Activated CD8-positive, alpha-beta T cell treated with anti-CD3 and anti-CD28 coated beads, Interleukin-2, amount 10 ng/mL, durations not matched to agents 7 days and 5 days (primary cell): ENCODE data around the gene DNMT3A. TPM values are rescaled to one million over a fixed set of nuclear protein-coding genes. Genes with fewer than 3 reads are reported as not detected.

Experiments
- ATAC-seq: fragments of 150-1000 bp; cut with Tn5 transposase; one replicate; pipeline ENCODE4 v1.10.0; 2021; ENCODE audit warnings: moderate library complexity
- CTCF ChIA-PET: fragments of 350-600 bp; sonication (Branson Sonifier 250); formaldehyde crosslinking; loops from one replicate; lab custom pipeline; 2021; ENCODE audit warnings: antibody characterized with exemption; lab: Charles Lee
- POLR2A ChIA-PET: fragments of 350-600 bp; sonication (Branson Sonifier 250); formaldehyde crosslinking; loops from one replicate; lab custom pipeline; 2021; ENCODE audit warnings: antibody characterized with exemption; lab: Charles Lee
- DNase-seq: peaks from one replicate; pipeline ENCODE4 v3.0.0-alpha.2; 2020
- H3K27ac Mint-ChIP-seq: one replicate; pipeline ENCODE4 v1.8.0; 2021; ENCODE audit warnings: mild to moderate bottlenecking, mixed read lengths
- H3K27me3 Mint-ChIP-seq: one replicate; pipeline ENCODE4 v1.8.0; 2021; ENCODE audit warnings: low read depth, mixed read lengths
- H3K36me3 Mint-ChIP-seq: one replicate; pipeline ENCODE4 v1.8.0; 2021; ENCODE audit warnings: low read depth, mixed read lengths
- H3K4me1 Mint-ChIP-seq: one replicate; pipeline ENCODE4 v1.8.0; 2021; ENCODE audit warnings: low read depth, mixed read lengths
- H3K4me3 Mint-ChIP-seq: one replicate; pipeline ENCODE4 v1.8.0; 2021; ENCODE audit warnings: mild to moderate bottlenecking, mixed read lengths
- H3K9me3 Mint-ChIP-seq: one replicate; pipeline ENCODE4 v1.8.0; 2022; ENCODE audit warnings: mixed read lengths; ENCODE audit not compliant: insufficient read depth
- total RNA-seq, 2 experiments: library from RNA; stranded (reverse); gene quantifications; one replicate each; pipeline ENCODE4 v1.2.3, GENCODE V29; 2021

DNMT3A gene
- total RNA-seq, 2 experiments from 2014 or later, result 76.4 to 79.8 TPM

DNA sequence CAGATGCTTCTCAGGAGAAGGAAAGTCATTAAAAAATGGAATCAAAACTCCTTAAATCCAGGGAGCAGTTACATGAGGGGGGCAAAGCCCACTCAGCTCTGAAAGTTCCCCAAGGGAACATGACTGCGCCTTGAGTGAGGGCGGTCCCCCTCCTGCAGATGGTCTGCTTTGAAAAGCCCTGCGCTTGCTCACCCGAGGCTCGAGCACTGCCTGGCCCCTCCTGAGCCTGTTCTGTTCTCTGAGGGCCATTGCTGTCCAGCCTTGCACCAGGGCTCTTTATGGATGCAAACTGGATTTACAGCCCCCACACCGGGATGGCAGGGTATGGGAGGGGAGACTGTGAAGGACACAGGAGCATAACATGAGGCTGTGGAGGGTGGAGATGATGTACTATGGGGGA lies 37.8 kb upstream of the DNMT3A start:
- H3K27me3 Mint-ChIP-seq, result no peaks in the 10 kb centered on the region
- H3K4me1 Mint-ChIP-seq, result peaks cover 40% of the 10 kb centered on the region
- H3K4me3 Mint-ChIP-seq, result no peak overlapping the region
- peaks cover 6% of the 10 kb centered on the region for H3K36me3 Mint-ChIP-seq
- no peaks in the 10 kb centered on the region for H3K9me3 Mint-ChIP-seq
- H3K27ac Mint-ChIP-seq, result peak overlapping the region; percentile 26
- ChIA-PET CTCF (interaction anchor here (1.0 to 5.2 kb wide), 4 partner anchors 8 to 23 kb away, joined by 3 to 97 read pairs (median 4); no protein-coding TSS in a partner anchor), POLR2A (no interaction called here)
- no peak for ATAC-seq
- no peak for DNase-seq

- ATAC-seq, result no peak
Measured at GRCh38 chr2:25378731-25379490, 37.2 kb upstream of the DNMT3A start.

DNA sequence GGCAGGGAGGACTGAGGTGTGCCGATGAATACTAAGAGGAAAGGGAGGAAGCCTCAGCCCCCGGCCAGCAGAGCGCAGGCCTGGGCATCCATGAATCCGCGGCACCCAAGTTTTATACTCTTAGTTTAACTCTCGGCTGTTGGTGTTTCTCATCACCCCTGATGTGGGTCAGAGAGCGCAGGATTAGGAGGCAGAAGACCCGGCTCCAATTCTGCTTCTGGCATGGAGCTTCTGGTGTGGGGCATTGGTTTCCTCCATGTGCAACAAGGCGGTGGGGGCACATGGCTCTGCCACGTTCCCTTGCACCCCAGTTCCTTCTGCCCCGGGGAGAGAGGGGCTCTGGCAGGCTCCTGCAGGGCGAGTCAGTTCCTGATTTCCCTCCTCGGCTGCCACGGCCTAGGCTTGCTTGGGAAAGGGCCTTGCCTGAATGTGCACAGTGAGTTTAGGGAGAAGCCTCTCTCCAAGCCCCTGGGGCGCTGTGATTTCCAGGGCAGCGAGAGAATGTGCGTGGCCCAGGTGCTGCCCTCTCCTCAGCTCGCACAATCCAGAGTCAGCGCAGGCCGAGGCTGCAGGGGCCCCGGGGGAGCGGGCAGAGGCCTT lies 36.2 kb upstream of the DNMT3A start:
- ATAC-seq, result no peak
- ChIA-PET POLR2A (interaction anchor here (0.6 to 3.4 kb wide), 5 partner anchors 8 to 902 kb away, joined by 4 to 40 read pairs (median 8); no protein-coding TSS in a partner anchor), CTCF (interaction anchor here (0.7 to 5.2 kb wide), 12 partner anchors 9 to 212 kb away, joined by 3 to 97 read pairs (median 16); no protein-coding TSS in a partner anchor)
- Mint-ChIP-seq H3K36me3 (peaks cover 6% of the 10 kb centered on the region), H3K4me3 (peak overlapping the region; percentile 71), H3K27me3 (no peaks in the 10 kb centered on the region), H3K9me3 (no peaks in the 10 kb centered on the region), H3K27ac (peak overlapping the region; percentile 97), H3K4me1 (peaks cover 40% of the 10 kb centered on the region)
- DNase-seq, result no peak

More at GRCh38 chr2:25378731-25379490, 37.2 kb upstream of the DNMT3A start:
- no peak for DNase-seq
- Mint-ChIP-seq H3K9me3 (no peaks in the 10 kb centered on the region), H3K36me3 (peaks cover 6% of the 10 kb centered on the region), H3K4me1 (peaks cover 40% of the 10 kb centered on the region), H3K4me3 (peak overlapping the region; percentile 4), H3K27ac (peak overlapping the region; percentile 40), H3K27me3 (no peaks in the 10 kb centered on the region)
- POLR2A ChIA-PET, result interaction anchor here (2.0 kb wide), 1 partner anchor 7 kb away, joined by 8 read pairs; no protein-coding TSS in a partner anchor
- CTCF ChIA-PET, result interaction anchor here (3.5 to 5.2 kb wide), 3 partner anchors 8 to 24 kb away, joined by 24 to 97 read pairs (median 28); no protein-coding TSS in a partner anchor

DNA sequence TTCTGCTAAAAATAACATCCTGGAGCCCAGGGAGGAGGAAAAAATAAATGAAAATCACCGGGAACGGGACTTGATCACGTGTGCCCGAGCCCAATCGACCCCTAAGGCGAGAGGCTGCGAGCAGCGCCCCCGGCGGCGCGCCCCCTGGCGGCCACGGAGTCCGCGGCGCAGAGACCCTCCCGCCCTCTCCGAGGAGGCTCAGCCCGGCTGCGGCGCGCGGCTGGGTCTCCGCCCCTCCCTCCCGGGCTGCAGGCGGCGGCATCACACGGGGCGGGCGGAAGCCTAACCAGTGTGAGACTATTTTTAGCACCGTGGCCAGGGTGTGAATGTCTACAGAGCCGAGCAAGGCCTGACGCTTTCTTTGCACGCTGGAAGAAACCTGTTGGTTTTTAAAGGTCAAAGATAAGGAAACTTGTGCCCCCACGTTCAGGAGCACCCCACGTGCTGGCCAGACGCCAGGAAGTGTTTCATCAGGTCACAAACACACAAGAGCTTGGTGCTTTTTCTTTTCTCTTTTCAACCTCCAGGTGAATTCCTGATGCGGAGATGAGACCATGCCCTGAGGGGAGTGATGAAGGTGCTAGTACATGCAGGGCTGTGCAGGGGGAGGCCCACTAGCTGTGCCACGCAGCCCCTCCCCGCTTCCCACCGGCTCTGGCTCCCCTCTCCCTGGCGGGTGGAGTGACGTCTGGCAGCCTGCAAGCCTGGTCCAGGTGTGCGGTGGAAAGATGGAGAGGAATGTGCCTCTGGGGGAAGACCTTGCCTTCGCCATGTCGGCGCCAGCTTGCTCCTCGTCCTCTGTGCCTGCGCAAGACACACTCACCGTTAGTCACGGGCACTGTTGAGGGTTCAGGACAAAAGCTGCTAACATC lies 35.3 kb upstream of the DNMT3A start:
- ChIA-PET POLR2A (interaction anchor here (0.6 to 3.4 kb wide), 7 partner anchors 9 to 903 kb away, joined by 3 to 40 read pairs (median 7); partner anchors contain the start of gene DNMT3A), CTCF (interaction anchor here (0.7 to 5.2 kb wide), 38 partner anchors 9 to 271 kb away, joined by 3 to 97 read pairs (median 5); no protein-coding TSS in a partner anchor)
- no peaks in the 10 kb centered on the region for H3K9me3 Mint-ChIP-seq
- peak; percentile 99 for ATAC-seq
- peaks cover 40% of the 10 kb centered on the region for H3K4me1 Mint-ChIP-seq
- peaks cover 3% of the 10 kb centered on the region for H3K36me3 Mint-ChIP-seq
- no peaks in the 10 kb centered on the region for H3K27me3 Mint-ChIP-seq
- peak overlapping the region; percentile 97 for H3K27ac Mint-ChIP-seq
- H3K4me3 Mint-ChIP-seq, result peak overlapping the region; percentile 71
- peak; percentile 96 for DNase-seq

DNA sequence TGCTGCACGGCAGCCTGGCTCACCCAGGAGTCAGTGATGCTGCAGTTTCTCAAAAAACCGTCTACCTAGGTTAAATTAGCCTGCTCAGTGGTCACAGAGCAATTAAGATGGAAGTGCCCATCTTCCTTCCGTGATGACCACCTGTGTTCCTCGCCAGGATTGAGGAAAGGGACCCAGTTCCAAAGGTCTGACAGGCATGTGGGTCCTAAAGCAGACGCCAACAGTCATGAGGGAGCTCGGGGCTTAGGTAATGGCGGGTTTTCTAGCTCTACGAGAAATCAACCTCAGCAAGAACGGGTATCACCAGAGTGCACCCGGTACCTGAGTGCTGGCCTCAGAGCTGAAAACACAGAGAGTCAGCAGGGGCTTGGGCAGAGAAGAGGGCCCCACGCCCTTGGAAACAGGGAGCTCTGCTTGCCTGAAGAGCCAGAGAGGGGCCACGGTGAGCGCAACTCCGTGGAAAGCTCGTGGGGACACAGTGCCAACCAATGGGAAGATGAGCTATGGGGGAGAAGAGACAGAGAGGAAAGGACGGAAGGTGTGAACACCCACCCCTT lies 34.3 kb upstream of the DNMT3A start:
- Mint-ChIP-seq H3K27ac (peak overlapping the region; percentile 69), H3K4me1 (peaks cover 39% of the 10 kb centered on the region), H3K36me3 (peaks cover 3% of the 10 kb centered on the region), H3K9me3 (no peaks in the 10 kb centered on the region), H3K4me3 (no peak overlapping the region), H3K27me3 (no peaks in the 10 kb centered on the region)
- DNase-seq, result no peak
- ATAC-seq, result no peak
- ChIA-PET POLR2A (interaction anchor here (0.9 to 3.4 kb wide), 5 partner anchors 11 to 99 kb away, joined by 3 to 40 read pairs (median 4); partner anchors contain the start of gene DNMT3A), CTCF (interaction anchor here (0.5 to 5.2 kb wide), 29 partner anchors 11 to 381 kb away, joined by 3 to 97 read pairs (median 5); no protein-coding TSS in a partner anchor)

- ChIA-PET POLR2A (interaction anchor here (1.3 to 3.4 kb wide), 4 partner anchors 10 to 99 kb away, joined by 4 to 40 read pairs (median 8); partner anchors contain the start of gene DNMT3A), CTCF (interaction anchor here (0.6 to 5.2 kb wide), 25 partner anchors 10 to 289 kb away, joined by 3 to 97 read pairs (median 5); no protein-coding TSS in a partner anchor)
- Mint-ChIP-seq H3K9me3 (no peaks in the 10 kb centered on the region), H3K4me3 (no peak overlapping the region), H3K27me3 (no peaks in the 10 kb centered on the region), H3K36me3 (peaks cover 3% of the 10 kb centered on the region), H3K27ac (peak overlapping the region; percentile 0), H3K4me1 (peaks cover 39% of the 10 kb centered on the region)
- ATAC-seq (no peak), DNase-seq (no peak)
Measured at GRCh38 chr2:25375371-25375988, 33.8 kb upstream of the DNMT3A start.

DNA sequence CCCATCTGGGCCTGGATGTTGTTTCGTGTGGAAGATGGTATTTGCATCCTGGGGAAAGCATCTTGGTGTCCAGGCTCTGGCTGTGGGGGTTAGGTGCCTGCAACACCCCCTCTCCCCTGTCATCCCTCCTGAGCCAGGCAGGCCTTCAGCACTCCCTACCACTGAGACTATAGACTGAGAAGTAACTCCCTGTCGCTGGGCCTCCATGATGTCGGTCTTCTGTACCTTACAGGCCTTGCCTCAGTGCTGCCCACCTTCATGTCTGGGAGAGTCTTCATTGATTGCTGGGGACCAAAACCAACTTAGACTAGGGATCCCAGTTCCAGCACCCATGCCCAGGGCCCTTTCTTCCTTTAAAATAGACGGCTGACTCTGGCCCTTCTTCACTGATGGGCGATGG lies 33.1 kb upstream of the DNMT3A start:
- H3K4me3 Mint-ChIP-seq, result no peak overlapping the region
- no peaks in the 10 kb centered on the region for H3K9me3 Mint-ChIP-seq
- ChIA-PET CTCF (interaction anchor here (0.6 to 5.2 kb wide), 9 partner anchors 10 to 290 kb away, joined by 3 to 97 read pairs (median 17); no protein-coding TSS in a partner anchor), POLR2A (interaction anchor here (1.3 to 3.4 kb wide), 3 partner anchors 10 to 98 kb away, joined by 4 to 40 read pairs (median 11); no protein-coding TSS in a partner anchor)
- no peak overlapping the region for H3K27ac Mint-ChIP-seq
- ATAC-seq (no peak), DNase-seq (no peak)
- no peaks in the 10 kb centered on the region for H3K27me3 Mint-ChIP-seq
- H3K36me3 Mint-ChIP-seq, result peaks cover 3% of the 10 kb centered on the region
- peaks cover 37% of the 10 kb centered on the region for H3K4me1 Mint-ChIP-seq

GRCh38 chr2:25374411-25374810 lies 32.7 kb upstream of the DNMT3A start:
- Mint-ChIP-seq H3K27ac (no peak overlapping the region), H3K27me3 (no peaks in the 10 kb centered on the region), H3K36me3 (peaks cover 3% of the 10 kb centered on the region), H3K4me3 (no peak overlapping the region), H3K4me1 (peaks cover 33% of the 10 kb centered on the region), H3K9me3 (no peaks in the 10 kb centered on the region)
- ATAC-seq (no peak), DNase-seq (no peak)
- ChIA-PET CTCF (interaction anchor here (0.9 to 5.2 kb wide), 2 partner anchors 12 to 65 kb away, joined by 3 to 97 read pairs; no protein-coding TSS in a partner anchor), POLR2A (no interaction called here)

GRCh38 chr2:25373269-25373981 lies 31.7 kb upstream of the DNMT3A start:
- POLR2A ChIA-PET, result interaction anchor here (1.6 kb wide), 1 partner anchor 11 kb away, joined by 7 read pairs; no protein-coding TSS in a partner anchor
- H3K27ac Mint-ChIP-seq, result peak overlapping the region; percentile 72

More at GRCh38 chr2:25373269-25373981, 31.7 kb upstream of the DNMT3A start:
- no peak overlapping the region for H3K4me3 Mint-ChIP-seq
- CTCF ChIA-PET, result interaction anchor here (4.0 kb wide), 1 partner anchor 11 kb away, joined by 29 read pairs; no protein-coding TSS in a partner anchor
- H3K27me3 Mint-ChIP-seq, result no peaks in the 10 kb centered on the region
- H3K36me3 Mint-ChIP-seq, result peaks cover 3% of the 10 kb centered on the region
- DNase-seq, result no peak
- peaks cover 23% of the 10 kb centered on the region for H3K4me1 Mint-ChIP-seq
- ATAC-seq, result no peak
- H3K9me3 Mint-ChIP-seq, result no peaks in the 10 kb centered on the region
